C4-2B (cell line): ENCODE data around the gene IFNLR1.

Experiments
- CTCF ChIP-seq: fragments of 450-650 bp; conservative IDR thresholded peaks from 2 replicates; pipeline ENCODE4 v1.5.1; 2017; ENCODE audit warnings: mild to moderate bottlenecking
- ZFX ChIP-seq: fragments of 450-650 bp; IDR thresholded peaks from 2 replicates; pipeline ENCODE4 v1.6.1; 2017

- TF ChIP-seq CTCF, result no peak
- no peak for TF ChIP-seq ZFX
These were observed 20.6 kb upstream of the IFNLR1 start for GRCh38 chr1:24207709-24208108.
